Upper lobe of left lung (tissue), 4 donors: Measurements from ENCODE around the gene VCP.

ENCODE experiments used
- CTCF ChIP-seq, 6 experiments: fragments of 450-650 bp in 4 of 6; fragments of 200-600 bp in 2 of 6; sonication (generic) in 2 of 6; IDR thresholded peaks; one replicate each; pipeline ENCODE4 v1.5.1; 2016 to 2019; ENCODE audit warnings: antibody characterized with exemption in 6 of 6
- EP300 ChIP-seq, 4 donors: sonication (generic); formaldehyde crosslinking; IDR thresholded peaks; one replicate each; pipeline ENCODE4 v1.5.1; 2017; ENCODE audit warnings: antibody characterized with exemption in 4 of 4, control low read depth in 2 of 4
- POLR2A ChIP-seq, 4 donors: fragments of 450-650 bp; IDR thresholded peaks; one replicate each; pipeline ENCODE4 v1.5.1; 2016 to 2017; ENCODE audit warnings: antibody characterized with exemption in 4 of 4, mild to moderate bottlenecking in 2 of 4
- POLR2AphosphoS5 ChIP-seq, 2 donors: sonication (generic); formaldehyde crosslinking; IDR thresholded peaks; one replicate each; pipeline ENCODE4 v1.5.1; 2017; ENCODE audit warnings: antibody characterized with exemption in 2 of 2

GRCh38 chr9:35029852-35030251 lies 42.6 kb downstream of the VCP start:
- TF ChIP-seq POLR2A (IDR thresholded peaks at IDR 0.05) (no peak), CTCF (IDR thresholded peaks at IDR 0.05) (no peak), EP300 (IDR thresholded peaks at IDR 0.05) (no peak), POLR2AphosphoS5 (IDR thresholded peaks at IDR 0.05) (no peak)
